NB4 (cell line): ENCODE results near the gene DAB1.

ENCODE experiments used
- DNase-seq: peaks from one replicate; pipeline ENCODE4 v3.0.0; 2010; ENCODE audit warnings: low read depth
- H3K4me3 ChIP-seq: one replicate; pipeline ENCODE4 v1.5.1; 2011; ENCODE audit warnings: mild to moderate bottlenecking, low read depth, low read length, moderate library complexity
- MYC ChIP-seq: IDR thresholded peaks from 2 replicates; pipeline ENCODE4 v1.6.1; 2011; ENCODE audit warnings: low read depth, low read length
- POLR2A ChIP-seq: IDR thresholded peaks from 2 replicates; pipeline ENCODE4 v1.6.1; 2011; ENCODE audit warnings: mild to moderate bottlenecking; ENCODE audit not compliant: insufficient read length; ENCODE audit errors: extremely low read depth
- TF ChIP-seq, protein P1 (sequence below): IDR thresholded peaks from 2 replicates; pipeline ENCODE4 v1.6.1; 2011; ENCODE audit warnings: low read depth, low read length
- TF ChIP-seq, protein P2 (sequence below): IDR thresholded peaks from one replicate; pipeline ENCODE4 v1.5.1; 2012; ENCODE audit warnings: low read depth, low read length

DAB1 gene

GRCh38 chr1:57254022-57254421, 169.8 kb downstream of the DAB1 start:
- H3K4me3 ChIP-seq, result no peak overlapping the region
- no peak for TF ChIP-seq POLR2A
- TF ChIP-seq, protein P1, sequence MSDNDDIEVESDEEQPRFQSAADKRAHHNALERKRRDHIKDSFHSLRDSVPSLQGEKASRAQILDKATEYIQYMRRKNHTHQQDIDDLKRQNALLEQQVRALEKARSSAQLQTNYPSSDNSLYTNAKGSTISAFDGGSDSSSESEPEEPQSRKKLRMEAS, result no peak
- TF ChIP-seq, protein P2, sequence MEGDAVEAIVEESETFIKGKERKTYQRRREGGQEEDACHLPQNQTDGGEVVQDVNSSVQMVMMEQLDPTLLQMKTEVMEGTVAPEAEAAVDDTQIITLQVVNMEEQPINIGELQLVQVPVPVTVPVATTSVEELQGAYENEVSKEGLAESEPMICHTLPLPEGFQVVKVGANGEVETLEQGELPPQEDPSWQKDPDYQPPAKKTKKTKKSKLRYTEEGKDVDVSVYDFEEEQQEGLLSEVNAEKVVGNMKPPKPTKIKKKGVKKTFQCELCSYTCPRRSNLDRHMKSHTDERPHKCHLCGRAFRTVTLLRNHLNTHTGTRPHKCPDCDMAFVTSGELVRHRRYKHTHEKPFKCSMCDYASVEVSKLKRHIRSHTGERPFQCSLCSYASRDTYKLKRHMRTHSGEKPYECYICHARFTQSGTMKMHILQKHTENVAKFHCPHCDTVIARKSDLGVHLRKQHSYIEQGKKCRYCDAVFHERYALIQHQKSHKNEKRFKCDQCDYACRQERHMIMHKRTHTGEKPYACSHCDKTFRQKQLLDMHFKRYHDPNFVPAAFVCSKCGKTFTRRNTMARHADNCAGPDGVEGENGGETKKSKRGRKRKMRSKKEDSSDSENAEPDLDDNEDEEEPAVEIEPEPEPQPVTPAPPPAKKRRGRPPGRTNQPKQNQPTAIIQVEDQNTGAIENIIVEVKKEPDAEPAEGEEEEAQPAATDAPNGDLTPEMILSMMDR, result no peak
- no peak for TF ChIP-seq MYC
- DNase-seq, result no peak

DNA sequence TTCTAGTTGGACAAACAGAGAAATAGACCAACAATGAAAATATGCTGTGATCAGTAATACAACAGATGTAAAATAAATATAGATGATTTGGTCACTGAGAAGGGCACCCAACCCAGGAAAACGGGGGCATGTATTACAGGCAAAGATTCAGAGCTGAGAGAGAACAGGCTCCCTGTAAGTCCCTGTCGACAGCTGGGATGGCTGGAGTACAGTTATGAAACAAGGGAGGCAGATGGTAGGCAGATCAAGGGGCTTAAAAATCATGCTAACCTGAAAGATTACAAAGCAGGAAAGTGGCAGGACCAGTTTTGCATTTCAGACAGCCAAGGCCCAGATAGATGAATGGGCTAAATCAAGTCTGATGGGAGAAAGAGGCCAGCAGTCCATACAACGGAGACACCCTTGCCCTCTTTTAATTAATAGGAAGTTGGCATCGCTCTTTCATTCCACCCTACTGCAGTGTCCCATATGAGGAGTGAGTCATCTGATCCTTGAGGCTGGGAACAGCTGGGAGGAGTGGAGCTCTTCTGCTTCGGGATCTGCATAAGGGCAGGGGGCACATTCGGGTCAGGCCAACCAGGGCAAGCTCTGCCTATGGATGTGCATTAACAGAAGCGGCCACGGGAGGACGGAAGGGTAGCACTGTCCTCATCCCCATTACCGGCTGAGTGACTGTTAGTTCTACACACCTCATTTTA, 171.1 kb downstream of the DAB1 start:
- no peak overlapping the region for H3K4me3 ChIP-seq
- TF ChIP-seq, protein P2, result no peak
- DNase-seq, result no peak

DNA sequence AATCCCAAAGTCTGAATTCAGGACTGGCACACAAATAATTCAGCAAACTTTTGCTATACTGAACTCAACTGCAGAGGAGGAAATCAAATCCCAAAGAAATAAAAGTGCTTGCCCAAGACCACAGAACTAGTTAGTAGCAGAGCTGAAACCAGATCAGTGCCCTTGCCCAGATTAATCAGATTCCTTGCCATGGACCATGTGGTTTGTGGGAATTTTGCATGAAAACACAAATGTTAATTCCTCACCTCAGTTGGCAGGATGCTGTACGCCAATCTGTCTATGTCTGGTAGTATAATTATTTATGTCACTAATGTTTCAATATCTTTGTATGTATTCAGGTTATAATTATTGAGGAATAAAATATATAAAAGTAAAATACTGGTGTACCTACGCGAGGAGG, 173.8 kb downstream of the DAB1 start:
- no peak for DNase-seq
- H3K4me3 ChIP-seq, result no peak overlapping the region
- TF ChIP-seq POLR2A, result no peak
- TF ChIP-seq, protein P2, result no peak
- TF ChIP-seq, protein P1, result no peak
- no peak for TF ChIP-seq MYC

DNA sequence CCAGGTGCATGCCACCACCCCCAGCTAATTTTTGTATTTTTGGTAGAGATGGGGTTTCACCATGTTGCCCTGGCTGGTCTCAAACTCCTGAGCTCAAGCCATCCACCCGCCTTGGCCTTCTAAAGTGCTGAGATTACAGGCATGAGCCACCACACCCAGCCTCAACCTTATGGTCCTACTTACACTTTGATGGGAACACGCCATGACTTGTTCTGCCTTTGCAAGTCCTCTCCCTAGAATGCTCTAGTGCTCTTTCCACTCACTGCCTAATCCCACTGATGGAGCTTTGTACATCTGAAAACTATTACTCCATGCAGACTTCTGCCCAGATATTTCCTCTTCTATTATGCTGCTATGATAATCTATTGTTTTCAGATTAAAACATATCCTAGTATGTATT, 174.3 kb downstream of the DAB1 start:
- no peak for DNase-seq
- H3K4me3 ChIP-seq, result no peak overlapping the region
- no peak for TF ChIP-seq MYC
- TF ChIP-seq, protein P2, result no peak
- no peak for TF ChIP-seq POLR2A
- TF ChIP-seq, protein P1, result no peak

- DNase-seq, result no peak
- H3K4me3 ChIP-seq, result no peak overlapping the region
- TF ChIP-seq, protein P2, result no peak
- no peak for TF ChIP-seq POLR2A
- TF ChIP-seq MYC, result no peak
- TF ChIP-seq, protein P1, result no peak
These were observed 175.0 kb downstream of the DAB1 start for GRCh38 chr1:57248830-57249229.

DNA sequence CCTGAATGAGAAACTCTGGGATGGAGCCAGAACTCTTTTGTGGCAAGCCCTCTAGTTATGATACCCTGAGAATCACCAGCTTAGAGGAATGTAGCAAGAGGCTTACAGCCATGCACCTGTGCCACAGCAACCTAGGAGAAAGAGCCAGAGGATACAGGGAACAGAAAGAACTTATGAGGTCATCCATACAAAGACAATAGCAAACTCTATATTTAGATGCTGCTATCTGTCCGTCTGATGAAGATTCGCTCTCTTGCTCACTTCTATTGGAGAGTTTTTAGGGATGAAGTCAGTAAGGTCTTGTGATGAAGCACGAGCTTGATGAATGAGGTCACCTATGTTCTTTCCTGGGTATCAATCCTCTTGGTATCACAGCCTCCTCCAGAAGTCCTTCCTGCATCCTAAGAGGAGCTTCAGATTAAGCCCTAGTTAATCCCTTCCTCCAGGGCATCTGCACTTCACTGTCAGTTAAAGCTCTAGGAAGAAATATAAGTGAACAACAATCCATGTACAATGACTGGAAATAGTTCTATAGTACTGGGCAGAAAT, 185.6 kb downstream of the DAB1 start:
- no peak for DNase-seq
- no peak overlapping the region for H3K4me3 ChIP-seq
- TF ChIP-seq, protein P1, result no peak
- no peak for TF ChIP-seq MYC
- TF ChIP-seq, protein P2, result no peak
- TF ChIP-seq POLR2A, result no peak
